Endothelial cell of umbilical vein (primary cell): Measurements from ENCODE around the gene C12orf76. TPM values are rescaled to one million over a fixed set of nuclear protein-coding genes. Genes with fewer than 3 reads are reported as not detected.

Experiments
- polyA plus RNA-seq, 4 experiments: library from polyadenylated mRNA; depleted of rRNA in 3 of 4; stranded (reverse) in 3 of 4; unstranded in 1 of 4; fragments of >200 nt; gene quantifications; 2 replicates each; pipeline versions ENCODE4 v1.2.1 to v1.2.3, GENCODE V29; 2011 to 2012; ENCODE audit warnings: missing spikeins in 1 of 4
- small RNA-seq: library from RNA; depleted of rRNA; stranded (forward); fragments of <200 nt; gene quantifications from one replicate; pipeline ENCODE3, GENCODE V24; 2012; ENCODE audit warnings: low replicate concordance, low read depth; ENCODE audit not compliant: insufficient read depth, insufficient read length
- total RNA-seq: library from RNA; stranded (reverse); gene quantifications from 2 replicates; pipeline ENCODE4 v1.2.3, GENCODE V29; 2021

Gene C12orf76
- total and polyA plus RNA-seq, 2 donors (not counting 3 experiments of a cell fraction or from before 2014, with no cell fraction given), result 13.4 to 17.1 TPM

Small RNAs within 50 kb of the gene (small RNA-seq; reads per million reads assigned to genes)
- gene AC007546.2, result not detected

Other genes with a start within 250 kb of the C12orf76 start
- 8.8 and 12.3 TPM in 2 replicates for gene TRPV4, start 215.1 kb downstream of the C12orf76 start, total RNA-seq
- 22.3 and 24.5 TPM in 2 replicates for gene TRPV4, start 215.1 kb downstream of the C12orf76 start, polyA plus RNA-seq
- gene GLTP, start 168.0 kb downstream of the C12orf76 start, total RNA-seq, result 46.6 and 48.0 TPM in 2 replicates
- gene GLTP, start 168.0 kb downstream of the C12orf76 start, polyA plus RNA-seq, result 20.1 and 21.5 TPM in 2 replicates
- 24.3 and 26.0 TPM in 2 replicates for gene TCHP, start 148.2 kb downstream of the C12orf76 start, total RNA-seq
- 9.4 and 12.9 TPM in 2 replicates for gene TCHP, start 148.2 kb downstream of the C12orf76 start, polyA plus RNA-seq
- 67.7 and 77.2 TPM in 2 replicates for gene GIT2, start 52.2 kb downstream of the C12orf76 start, total RNA-seq
- 32.5 and 37.3 TPM in 2 replicates for gene GIT2, start 52.2 kb downstream of the C12orf76 start, polyA plus RNA-seq
- gene ANKRD13A, start 49.1 kb downstream of the C12orf76 start, total RNA-seq, result 36.2 and 37.0 TPM in 2 replicates
- 43.9 and 49.8 TPM in 2 replicates for gene ANKRD13A, start 49.1 kb downstream of the C12orf76 start, polyA plus RNA-seq
- 9.4 and 9.8 TPM in 2 replicates for gene IFT81, start 75.8 kb upstream of the C12orf76 start, total RNA-seq
- gene IFT81, start 75.8 kb upstream of the C12orf76 start, polyA plus RNA-seq, result 1.8 and 2.4 TPM in 2 replicates
- gene ATP2A2, start 232.7 kb upstream of the C12orf76 start, total RNA-seq, result 230 and 239 TPM in 2 replicates
- 94.4 and 102 TPM in 2 replicates for gene ATP2A2, start 232.7 kb upstream of the C12orf76 start, polyA plus RNA-seq